Jurkat, Clone E6-1 (cell line): ENCODE data around the gene NUPR2.
"Not testable (repeated sequence)": the region's sequence is repeated elsewhere in the genome, so short reads cannot be mapped to it uniquely, and the experiment has no call there.

Experiments
- DNase-seq: peaks from one replicate; pipeline ENCODE4 v3.0.0-alpha.2; 2011; ENCODE audit warnings: low read depth, low spot score
- H3K4me3 ChIP-seq: 2 replicates; pipeline ENCODE4 v1.5.1; 2011; ENCODE audit warnings: mild to moderate bottlenecking, low read length, control low read depth, moderate library complexity

Gene NUPR2

GRCh38 chr7:56092388-56092787 is 23.8 kb downstream of the NUPR2 start:
- DNase-seq, H3K4me3 ChIP-seq: not testable (repeated sequence)

GRCh38 chr7:56091591-56091990 is 24.6 kb downstream of the NUPR2 start:
- H3K4me3 ChIP-seq, result no peak overlapping the region
- DNase-seq, result no peak

DNA sequence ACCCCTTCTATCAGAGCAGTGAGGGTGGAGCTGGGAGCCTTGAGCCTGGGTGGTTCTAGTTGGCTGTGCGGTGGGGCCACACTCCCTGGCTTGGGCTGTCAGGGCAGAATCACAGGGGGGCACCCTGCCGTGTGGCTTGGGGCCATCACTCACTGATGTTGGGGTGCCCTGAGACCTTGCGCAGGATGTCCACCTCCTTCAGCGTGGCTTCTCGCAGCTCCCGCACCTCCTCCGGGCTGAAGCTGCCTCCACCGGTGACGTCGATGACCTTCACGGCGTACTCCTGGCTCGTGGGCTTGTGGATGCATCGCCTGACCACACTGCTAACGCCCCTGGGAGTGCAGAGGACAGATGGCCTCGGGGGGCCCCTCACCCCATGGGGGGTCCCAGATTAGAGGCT is 28.8 kb downstream of the NUPR2 start:
- no peak for DNase-seq
- H3K4me3 ChIP-seq, result no peak overlapping the region

GRCh38 chr7:56086761-56087160 is 29.5 kb downstream of the NUPR2 start:
- DNase-seq, result no peak
- H3K4me3 ChIP-seq, result no peak overlapping the region

DNA sequence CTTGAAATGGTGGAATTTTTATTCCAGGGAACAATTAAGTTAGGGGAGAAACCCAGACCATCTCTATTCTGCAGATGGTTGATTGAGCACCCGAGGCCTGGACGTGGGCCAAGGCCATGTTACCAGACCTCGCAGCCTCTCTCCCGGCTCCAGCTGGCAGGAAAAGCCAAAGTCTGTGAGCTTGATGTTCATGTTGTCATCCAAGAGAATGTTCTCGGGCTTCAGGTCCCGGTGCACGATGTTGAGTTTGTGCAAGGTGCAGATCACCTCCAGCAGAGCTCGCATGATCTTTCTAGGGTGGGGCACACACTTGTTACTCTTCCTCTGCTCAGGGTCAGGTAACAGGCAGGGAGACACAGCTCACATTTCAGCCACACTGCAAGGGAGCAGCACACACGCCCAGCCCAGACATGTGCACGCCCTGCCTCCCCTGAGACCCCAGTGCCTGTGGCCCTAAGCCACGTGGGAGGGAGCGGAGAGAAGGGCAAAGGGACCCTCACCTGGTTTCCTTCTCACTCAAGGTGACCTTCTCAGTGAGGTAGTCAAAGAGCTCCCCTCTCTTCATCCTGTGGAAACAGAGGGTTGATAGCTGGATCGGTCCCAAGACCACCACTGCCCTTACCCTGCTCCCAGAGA is 32.9 kb downstream of the NUPR2 start:
- H3K4me3 ChIP-seq, result no peak overlapping the region
- DNase-seq, result no peak

- H3K4me3 ChIP-seq, result no peak overlapping the region
- DNase-seq, result no peak
Measured at GRCh38 chr7:56081626-56082340, 34.4 kb downstream of the NUPR2 start.

- H3K4me3 ChIP-seq, DNase-seq: not testable (repeated sequence)
Measured at GRCh38 chr7:56080726-56081435, 35.3 kb downstream of the NUPR2 start.

GRCh38 chr7:56079450-56080185 is 36.6 kb downstream of the NUPR2 start:
- H3K4me3 ChIP-seq, result no peak overlapping the region
- DNase-seq, result no peak

- no peak for DNase-seq
- no peak overlapping the region for H3K4me3 ChIP-seq
Measured at GRCh38 chr7:56078196-56078595, 38.0 kb downstream of the NUPR2 start.

- H3K4me3 ChIP-seq, result no peak overlapping the region
- DNase-seq, result no peak
Measured at GRCh38 chr7:56077681-56078080, 38.5 kb downstream of the NUPR2 start.

- no peak overlapping the region for H3K4me3 ChIP-seq
- DNase-seq, result no peak
Measured at GRCh38 chr7:56074371-56074791, 41.8 kb downstream of the NUPR2 start.

DNA sequence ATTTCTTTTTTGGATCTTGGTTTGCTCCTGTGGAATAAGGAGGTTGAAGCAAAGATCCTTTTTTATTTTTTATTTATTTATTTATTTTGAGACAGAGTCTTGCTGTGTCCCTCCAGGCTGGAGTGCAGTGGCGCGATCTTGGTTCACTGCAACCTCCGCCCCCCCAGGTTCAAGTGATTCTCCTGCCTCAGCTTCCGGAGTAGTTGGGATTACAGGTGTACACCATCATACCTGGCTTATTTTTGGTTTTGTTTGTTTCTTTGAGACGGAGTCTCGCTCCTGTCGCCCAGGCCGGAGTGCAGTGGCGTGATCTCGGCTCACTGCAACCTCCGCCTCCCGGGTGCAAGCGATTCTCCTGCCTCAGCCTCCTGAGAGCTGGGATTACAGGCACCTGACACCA is 49.8 kb downstream of the NUPR2 start:
- DNase-seq, H3K4me3 ChIP-seq: not testable (repeated sequence)
